HUES48 (cell line): Measurements from ENCODE around the gene POLR1A.

ENCODE experiments used
- H3K27ac ChIP-seq: one replicate; pipeline ENCODE4 v1.7.0; 2013; ENCODE audit warnings: low read depth, low read length, inconsistent platforms
- H3K27me3 ChIP-seq: 2 replicates; pipeline ENCODE4 v1.6.1; 2013; ENCODE audit warnings: mild to moderate bottlenecking, low read length; ENCODE audit not compliant: control insufficient read depth, insufficient read depth
- H3K36me3 ChIP-seq: 2 replicates; pipeline ENCODE4 v1.6.1; 2013; ENCODE audit warnings: low read length; ENCODE audit not compliant: control insufficient read depth, insufficient read depth
- H3K4me1 ChIP-seq: 2 replicates; pipeline ENCODE4 v1.6.1; 2013; ENCODE audit warnings: mild to moderate bottlenecking, low read length; ENCODE audit not compliant: control insufficient read depth, insufficient read depth
- H3K4me3 ChIP-seq: 2 replicates; pipeline ENCODE4 v1.5.1; 2013; ENCODE audit warnings: mild to moderate bottlenecking, low read depth, low read length
- H3K9ac ChIP-seq: 2 replicates; pipeline ENCODE4 v1.6.1; 2013; ENCODE audit warnings: mild to moderate bottlenecking, low read depth, low read length, moderate library complexity
- H3K9me3 ChIP-seq: 2 replicates; pipeline ENCODE4 v1.6.1; 2013; ENCODE audit warnings: low read length; ENCODE audit not compliant: control insufficient read depth, insufficient read depth

Gene POLR1A

GRCh38 chr2:86002375-86002774 is 103.3 kb downstream of the POLR1A start:
- Histone ChIP-seq H3K9me3 (peaks cover 10% of the 10 kb centered on the region), H3K36me3 (no peaks in the 10 kb centered on the region), H3K4me1 (peaks cover 4% of the 10 kb centered on the region), H3K9ac (no peak overlapping the region), H3K4me3 (no peak overlapping the region), H3K27me3 (no peaks in the 10 kb centered on the region), H3K27ac (no peak overlapping the region)

- H3K4me3 ChIP-seq = no peak overlapping the region
- no peaks in the 10 kb centered on the region for H3K27me3 ChIP-seq
- H3K36me3 ChIP-seq = no peaks in the 10 kb centered on the region
- H3K27ac ChIP-seq = no peak overlapping the region
- peaks cover 4% of the 10 kb centered on the region for H3K4me1 ChIP-seq
- peaks cover 7% of the 10 kb centered on the region for H3K9me3 ChIP-seq
- H3K9ac ChIP-seq = no peak overlapping the region
Observed at GRCh38 chr2:86001326-86001725, 104.4 kb downstream of the POLR1A start.

GRCh38 chr2:86000938-86001312 is 104.8 kb downstream of the POLR1A start:
- no peaks in the 10 kb centered on the region for H3K27me3 ChIP-seq
- peaks cover 4% of the 10 kb centered on the region for H3K4me1 ChIP-seq
- no peak overlapping the region for H3K9ac ChIP-seq
- H3K4me3 ChIP-seq = no peak overlapping the region
- peaks cover 4% of the 10 kb centered on the region for H3K9me3 ChIP-seq
- H3K27ac ChIP-seq = no peak overlapping the region
- H3K36me3 ChIP-seq = no peaks in the 10 kb centered on the region

GRCh38 chr2:86000131-86000937 is 105.4 kb downstream of the POLR1A start:
- no peak overlapping the region for H3K27ac ChIP-seq
- H3K4me1 ChIP-seq = peaks cover 4% of the 10 kb centered on the region

GRCh38 chr2:85999061-85999831 is 106.4 kb downstream of the POLR1A start:
- Histone ChIP-seq H3K9ac (no peak overlapping the region), H3K27me3 (no peaks in the 10 kb centered on the region), H3K4me1 (peaks cover 4% of the 10 kb centered on the region), H3K36me3 (no peaks in the 10 kb centered on the region), H3K27ac (no peak overlapping the region), H3K9me3 (no peaks in the 10 kb centered on the region), H3K4me3 (no peak overlapping the region)

More at GRCh38 chr2:86000131-86000937, 105.4 kb downstream of the POLR1A start:
- H3K4me3 ChIP-seq = no peak overlapping the region
- H3K36me3 ChIP-seq = no peaks in the 10 kb centered on the region
- H3K9me3 ChIP-seq = peaks cover 3% of the 10 kb centered on the region
- no peak overlapping the region for H3K9ac ChIP-seq
- H3K27me3 ChIP-seq = no peaks in the 10 kb centered on the region

GRCh38 chr2:85998071-85998991 is 107.4 kb downstream of the POLR1A start:
- peak overlapping the region; percentile 29 for H3K27ac ChIP-seq
- H3K4me3 ChIP-seq = no peak overlapping the region
- H3K36me3 ChIP-seq = no peaks in the 10 kb centered on the region
- peak overlapping the region; percentile 12; the same call in 1 of the 2 replicates for H3K9ac ChIP-seq
- H3K9me3 ChIP-seq = no peaks in the 10 kb centered on the region
- no peaks in the 10 kb centered on the region for H3K27me3 ChIP-seq
- H3K4me1 ChIP-seq = peaks cover 4% of the 10 kb centered on the region

- Histone ChIP-seq H3K9ac (no peak overlapping the region), H3K27me3 (no peaks in the 10 kb centered on the region), H3K36me3 (no peaks in the 10 kb centered on the region), H3K4me1 (peaks cover 4% of the 10 kb centered on the region), H3K9me3 (no peaks in the 10 kb centered on the region), H3K27ac (no peak overlapping the region), H3K4me3 (no peak overlapping the region)
Observed at GRCh38 chr2:85997017-85997970, 108.4 kb downstream of the POLR1A start.

- Histone ChIP-seq H3K4me3 (no peak overlapping the region), H3K27ac (no peak overlapping the region), H3K4me1 (peaks cover 4% of the 10 kb centered on the region), H3K9me3 (no peaks in the 10 kb centered on the region), H3K9ac (no peak overlapping the region), H3K27me3 (no peaks in the 10 kb centered on the region), H3K36me3 (no peaks in the 10 kb centered on the region)
Observed at GRCh38 chr2:85996591-85996990, 109.1 kb downstream of the POLR1A start.

- H3K27me3 ChIP-seq = no peaks in the 10 kb centered on the region
- H3K27ac ChIP-seq = no peak overlapping the region
- no peak overlapping the region for H3K4me3 ChIP-seq
- no peaks in the 10 kb centered on the region for H3K36me3 ChIP-seq
- H3K9ac ChIP-seq = no peak overlapping the region
- H3K4me1 ChIP-seq = peaks cover 4% of the 10 kb centered on the region
- H3K9me3 ChIP-seq = no peaks in the 10 kb centered on the region
Observed at GRCh38 chr2:85995648-85996529, 109.8 kb downstream of the POLR1A start.
